Hepatocyte (in vitro differentiated cells): ENCODE results near the gene GRK6. TPM values are rescaled to one million over a fixed set of nuclear protein-coding genes. Genes with fewer than 3 reads are reported as not detected.

ENCODE experiments used
- DNase-seq: peaks from one replicate; pipeline ENCODE4 v3.0.0-alpha.2; 2016; ENCODE audit warnings: low spot score
- H2AFZ ChIP-seq: fragments of 200-600 bp; sonication (generic); 2 replicates; pipeline ENCODE4 v1.6.0; 2016; ENCODE audit warnings: antibody characterized with exemption, mild to moderate bottlenecking
- H3K27ac ChIP-seq: fragments of 200-600 bp; sonication (generic); 2 replicates; pipeline ENCODE4 v1.5.1; 2016; ENCODE audit warnings: mild to moderate bottlenecking
- H3K27me3 ChIP-seq: fragments of 200-600 bp; sonication (generic); 2 replicates; pipeline ENCODE4 v1.6.1; 2016
- H3K36me3 ChIP-seq: fragments of 200-600 bp; sonication (generic); replicated peaks from 2 replicates; pipeline ENCODE4 v1.5.1; 2016; ENCODE audit warnings: low read depth; ENCODE audit not compliant: insufficient read depth
- H3K4me1 ChIP-seq: fragments of 200-600 bp; sonication (generic); 2 replicates; pipeline ENCODE4 v1.5.1; 2016; ENCODE audit warnings: mild to moderate bottlenecking, moderate library complexity; ENCODE audit not compliant: insufficient read depth
- H3K4me2 ChIP-seq: fragments of 200-600 bp; sonication (generic); 2 replicates; pipeline ENCODE4 v1.6.0; 2016
- H3K4me3 ChIP-seq: fragments of 200-600 bp; sonication (generic); 2 replicates; pipeline ENCODE4 v1.5.1; 2016; ENCODE audit warnings: mild to moderate bottlenecking
- H3K79me2 ChIP-seq: fragments of 200-600 bp; sonication (generic); 2 replicates; pipeline ENCODE4 v1.6.0; 2017; ENCODE audit warnings: mild to moderate bottlenecking
- H3K9me2 ChIP-seq: fragments of 200-600 bp; sonication (generic); replicated peaks from 2 replicates; pipeline ENCODE4 v1.6.0; 2017; ENCODE audit warnings: mild to moderate bottlenecking; ENCODE audit not compliant: insufficient read depth
- H3K9me3 ChIP-seq: fragments of 200-600 bp; sonication (generic); 2 replicates; pipeline ENCODE4 v1.5.1; 2016; ENCODE audit warnings: low read depth, mild to moderate bottlenecking
- H4K20me1 ChIP-seq: fragments of 200-600 bp; sonication (generic); 2 replicates; pipeline ENCODE4 v1.6.0; 2016; ENCODE audit warnings: mild to moderate bottlenecking; ENCODE audit not compliant: insufficient read depth, poor library complexity, severe bottlenecking
- EZH2 ChIP-seq: fragments of 200-600 bp; sonication (generic); IDR thresholded peaks from 2 replicates; pipeline ENCODE4 v1.6.1; 2016; ENCODE audit warnings: antibody characterized with exemption, mild to moderate bottlenecking, borderline replicate concordance
- EZH2phosphoT487 ChIP-seq: fragments of 200-600 bp; sonication (generic); IDR thresholded peaks from one replicate; pipeline ENCODE4 v1.6.1; 2018; ENCODE audit warnings: antibody characterized with exemption, mild to moderate bottlenecking, low read depth, moderate library complexity; ENCODE audit not compliant: unreplicated experiment, severe bottlenecking
- WGBS: methylation state at CpG from one replicate; pipeline ENCODE4 v1.1.6; 2016; ENCODE audit warnings: low lambda C conversion rate; ENCODE audit errors: missing lambda C conversion rate; 5-methylcytosine and 5-hydroxymethylcytosine counted together
- polyA plus RNA-seq: library from polyadenylated mRNA; unstranded; fragments of >200 nt; fragmentation: Nextera tagmentation; extraction: Ambion mirVana; gene quantifications from 2 replicates; pipeline ENCODE4 v1.2.1, GENCODE V29; 2016
- total RNA-seq: library from RNA; depleted of rRNA; stranded (reverse); fragments of >200 nt; gene quantifications from 2 replicates; pipeline ENCODE4 v1.2.3, GENCODE V29; 2014
- TF ChIP-seq, protein P1 (sequence below): fragments of 200-600 bp; sonication (generic); IDR thresholded peaks from 2 replicates; pipeline ENCODE4 v1.5.1; 2016; ENCODE audit warnings: antibody characterized with exemption, mild to moderate bottlenecking; ENCODE audit not compliant: poor library complexity

The GRK6 gene
- total and polyA plus RNA-seq, 2 experiments from 2014 or later = 29.3 to 31.1 TPM

- peak overlapping the region; percentile 54 for H3K27ac ChIP-seq
- H2AFZ ChIP-seq = peak overlapping the region; percentile 56
- DNase-seq = peak; percentile 61
These were observed 27.4 kb downstream of the GRK6 start for GRCh38 chr5:177453852-177454396.

DNA sequence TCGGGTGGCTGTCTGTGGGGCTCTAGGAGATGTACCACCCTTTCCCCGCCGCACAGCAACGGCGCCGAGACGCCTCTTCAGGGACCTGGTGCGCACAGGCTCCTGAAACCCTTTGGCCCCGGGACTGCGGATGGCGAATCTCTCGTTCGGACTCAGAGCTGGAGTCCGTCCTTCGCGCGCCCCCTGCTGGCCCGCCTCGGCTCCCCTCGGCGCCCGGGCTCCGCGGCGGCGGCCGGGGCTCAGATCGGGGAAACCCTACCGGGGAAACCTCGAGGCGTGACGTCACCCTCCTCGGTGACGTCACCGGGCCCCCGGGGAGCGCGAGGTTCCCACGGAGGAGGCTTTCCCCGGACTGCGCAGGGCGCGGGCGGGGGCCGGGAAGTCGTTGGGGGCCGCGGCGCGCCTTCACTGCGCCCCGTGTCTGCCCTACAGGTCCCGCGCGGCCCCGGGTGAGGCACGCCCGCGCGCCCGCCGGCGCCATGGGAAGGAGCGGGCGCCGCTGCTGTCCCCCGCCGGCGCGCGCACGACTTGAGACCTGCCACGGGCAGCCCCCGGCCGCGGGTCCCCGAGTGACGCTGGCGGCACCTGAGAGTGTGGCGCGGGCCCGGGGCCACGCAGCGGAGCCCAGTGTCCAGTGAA, 28.0 kb downstream of the GRK6 start:
- DNase-seq = peak; percentile 96
- Histone ChIP-seq H2AFZ (peak overlapping the region; percentile 59), H3K36me3 (no peaks in the 10 kb centered on the region), H3K79me2 (no peaks in the 10 kb centered on the region), H3K27me3 (no peaks in the 10 kb centered on the region), H3K4me2 (peak overlapping the region; percentile 97), H3K4me1 (peaks cover 16% of the 10 kb centered on the region), H4K20me1 (peaks cover 14% of the 10 kb centered on the region), H3K27ac (peak overlapping the region; percentile 95), H3K9me2 (no peaks in the 10 kb centered on the region), H3K4me3 (peak overlapping the region; percentile 62), H3K9me3 (no peaks in the 10 kb centered on the region)
- WGBS = 2% methylated on average over 56 of the region's 84 CpGs
- TF ChIP-seq EZH2phosphoT487 = no peak
- TF ChIP-seq, protein P1, sequence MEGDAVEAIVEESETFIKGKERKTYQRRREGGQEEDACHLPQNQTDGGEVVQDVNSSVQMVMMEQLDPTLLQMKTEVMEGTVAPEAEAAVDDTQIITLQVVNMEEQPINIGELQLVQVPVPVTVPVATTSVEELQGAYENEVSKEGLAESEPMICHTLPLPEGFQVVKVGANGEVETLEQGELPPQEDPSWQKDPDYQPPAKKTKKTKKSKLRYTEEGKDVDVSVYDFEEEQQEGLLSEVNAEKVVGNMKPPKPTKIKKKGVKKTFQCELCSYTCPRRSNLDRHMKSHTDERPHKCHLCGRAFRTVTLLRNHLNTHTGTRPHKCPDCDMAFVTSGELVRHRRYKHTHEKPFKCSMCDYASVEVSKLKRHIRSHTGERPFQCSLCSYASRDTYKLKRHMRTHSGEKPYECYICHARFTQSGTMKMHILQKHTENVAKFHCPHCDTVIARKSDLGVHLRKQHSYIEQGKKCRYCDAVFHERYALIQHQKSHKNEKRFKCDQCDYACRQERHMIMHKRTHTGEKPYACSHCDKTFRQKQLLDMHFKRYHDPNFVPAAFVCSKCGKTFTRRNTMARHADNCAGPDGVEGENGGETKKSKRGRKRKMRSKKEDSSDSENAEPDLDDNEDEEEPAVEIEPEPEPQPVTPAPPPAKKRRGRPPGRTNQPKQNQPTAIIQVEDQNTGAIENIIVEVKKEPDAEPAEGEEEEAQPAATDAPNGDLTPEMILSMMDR = peak; percentile 98
- TF ChIP-seq EZH2 = no peak

More at GRCh38 chr5:177453852-177454396, 27.4 kb downstream of the GRK6 start:
- Histone ChIP-seq H3K4me2 (peak overlapping the region; percentile 97), H3K9me2 (no peaks in the 10 kb centered on the region), H3K4me3 (no peak overlapping the region), H3K79me2 (no peaks in the 10 kb centered on the region), H3K9me3 (no peaks in the 10 kb centered on the region), H3K27me3 (no peaks in the 10 kb centered on the region), H3K4me1 (peaks cover 16% of the 10 kb centered on the region), H3K36me3 (no peaks in the 10 kb centered on the region), H4K20me1 (peaks cover 14% of the 10 kb centered on the region)
- 15% methylated on average over 29 of the region's 31 CpGs for whole genome bisulfite sequencing
- TF ChIP-seq EZH2 (no peak), EZH2phosphoT487 (no peak)
- TF ChIP-seq, protein P1 = no peak

DNA sequence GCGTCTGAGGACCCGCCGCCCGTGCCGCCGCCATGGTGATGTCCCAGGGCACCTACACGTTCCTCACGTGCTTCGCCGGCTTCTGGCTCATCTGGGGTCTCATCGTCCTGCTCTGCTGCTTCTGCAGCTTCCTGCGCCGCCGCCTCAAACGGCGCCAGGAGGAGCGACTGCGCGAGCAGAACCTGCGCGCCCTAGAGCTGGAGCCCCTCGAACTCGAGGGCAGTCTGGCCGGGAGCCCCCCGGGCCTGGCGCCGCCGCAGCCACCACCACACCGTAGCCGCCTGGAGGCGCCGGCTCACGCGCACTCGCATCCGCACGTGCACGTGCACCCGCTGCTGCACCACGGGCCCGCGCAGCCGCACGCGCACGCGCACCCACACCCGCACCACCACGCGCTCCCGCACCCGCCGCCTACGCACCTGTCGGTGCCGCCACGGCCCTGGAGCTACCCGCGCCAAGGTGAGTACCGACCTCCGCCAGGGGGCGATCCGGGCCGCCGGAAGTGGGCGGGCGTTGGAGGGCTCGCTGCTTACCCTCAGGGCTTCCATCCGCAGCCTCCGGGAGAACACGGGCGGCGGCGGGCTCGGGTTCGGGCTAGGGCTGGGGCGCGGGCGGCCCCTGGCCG, 28.7 kb downstream of the GRK6 start:
- Histone ChIP-seq H4K20me1 (peaks cover 17% of the 10 kb centered on the region), H3K36me3 (no peaks in the 10 kb centered on the region)
- WGBS = 1% methylated on average over 50 of the region's 80 CpGs

More for the DNA sequence above, 28.7 kb downstream of the GRK6 start:
- H3K4me3 ChIP-seq = peak overlapping the region; percentile 62
- no peaks in the 10 kb centered on the region for H3K79me2 ChIP-seq
- H3K9me3 ChIP-seq = no peaks in the 10 kb centered on the region
- peak overlapping the region; percentile 97 for H3K4me2 ChIP-seq
- peak; percentile 94 for DNase-seq
- peak overlapping the region; percentile 82 for H2AFZ ChIP-seq
- H3K4me1 ChIP-seq = peaks cover 16% of the 10 kb centered on the region
- peak overlapping the region; percentile 95 for H3K27ac ChIP-seq
- H3K27me3 ChIP-seq = no peaks in the 10 kb centered on the region
- no peak for TF ChIP-seq EZH2
- TF ChIP-seq, protein P1 = peak; percentile 65
- H3K9me2 ChIP-seq = no peaks in the 10 kb centered on the region
